GM18508 (cell line): ENCODE measurements around the gene CCDC197.

ENCODE experiments used
- ATAC-seq: cut with Tn5 transposase; IDR thresholded peaks from one replicate; pipeline ENCODE4 v1.9.1; 2021; ENCODE audit warnings: moderate number of reproducible peaks; ENCODE audit not compliant: insufficient read depth, unreplicated experiment

Gene CCDC197

GRCh38 chr14:93976477-93977057, 20.5 kb upstream of the CCDC197 start, which contains the start of gene ASB2:
Gene ASB2, minus strand, starts transcription at chr14:93976570. Its CDS starts 12,031 bp downstream, at chr14:93964539.
- no peak for ATAC-seq

GRCh38 chr14:93977171-93977570, 19.9 kb upstream of the CCDC197 start:
- ATAC-seq, result no peak

GRCh38 chr14:93977790-93978581, 19.1 kb upstream of the CCDC197 start:
- peak; percentile 61 for ATAC-seq

- no peak for ATAC-seq
Measured at GRCh38 chr14:93978735-93979134, 18.4 kb upstream of the CCDC197 start.

- no peak for ATAC-seq
Measured at GRCh38 chr14:93980456-93981201, 16.5 kb upstream of the CCDC197 start.

- ATAC-seq, result no peak
Measured at GRCh38 chr14:93981316-93982229, 15.5 kb upstream of the CCDC197 start.

GRCh38 chr14:93982230-93983007, 14.7 kb upstream of the CCDC197 start:
- no peak for ATAC-seq

GRCh38 chr14:93984070-93984469, 13.0 kb upstream of the CCDC197 start:
- ATAC-seq, result no peak

GRCh38 chr14:93984987-93985410, 12.1 kb upstream of the CCDC197 start:
- ATAC-seq, result no peak

GRCh38 chr14:93986955-93987354, 10.1 kb upstream of the CCDC197 start:
- no peak for ATAC-seq

- ATAC-seq, result no peak
Measured at GRCh38 chr14:93987376-93987775, 9.7 kb upstream of the CCDC197 start.

GRCh38 chr14:93987815-93988476, 9.2 kb upstream of the CCDC197 start:
- no peak for ATAC-seq

GRCh38 chr14:93989939-93990338, 7.2 kb upstream of the CCDC197 start:
- no peak for ATAC-seq

GRCh38 chr14:93991212-93991611, 5.9 kb upstream of the CCDC197 start:
- no peak for ATAC-seq

GRCh38 chr14:93991649-93992048, 5.5 kb upstream of the CCDC197 start:
- ATAC-seq, result no peak

- no peak for ATAC-seq
Measured at GRCh38 chr14:93993382-93993781, 3.7 kb upstream of the CCDC197 start.

GRCh38 chr14:93994919-93995682, 2.0 kb upstream of the CCDC197 start:
- ATAC-seq, result no peak

GRCh38 chr14:93996130-93996695, 888 bp upstream of the CCDC197 start:
- ATAC-seq, result no peak
